ENCODE measurements around the gene ZCCHC13. TPM values are rescaled to one million over a fixed set of nuclear protein-coding genes. Genes with fewer than 3 reads are reported as not detected.

ZCCHC13 gene
- total and polyA plus RNA-seq, 9 of the 15 experiments (the other 6 are each of a cell fraction or from before 2014, with no cell fraction given), result not detected

- no peak for ATAC-seq
- H3K79me2 ChIP-seq (ENCODE audit: control insufficient read depth, insufficient read depth, low read length), result peaks cover 2% of the 10 kb centered on the region; the same call in 1 of the 3 replicates
- intact Hi-C loops (cut with micrococcal nuclease) (loop anchor here (10.0 kb wide), 1 partner anchor 63 kb away; no protein-coding TSS in a partner anchor), in situ Hi-C loops (cut with MboI) (no loop called here)
- 0 out of 2 replicates have a peak, but pooled peaks cover under 1% of the 10 kb centered on the region for H4K20me1 ChIP-seq (replicated peaks; ENCODE audit: control insufficient read depth, insufficient read depth, low read length)
- 23% methylated on average over 1 of the region's 4 CpGs for WGBS (ENCODE audit: insufficient coverage, low coverage, missing lambda C conversion rate)
- no peaks in the 10 kb centered on the region for H3K27me3 ChIP-seq (ENCODE audit: control insufficient read depth in 2 of 2, insufficient read depth in 2 of 2, low read length in 2 of 2)
- CTCF ChIA-PET (ENCODE audit: low intra/inter-chr PET ratio), result no interaction called here
- no peak for DNase-seq (ENCODE audit: extremely low read depth in 1 of 4, low spot score in 3 of 4)
- no peaks in the 10 kb centered on the region for H3K9me1 ChIP-seq (ENCODE audit: control insufficient read depth, insufficient read depth, low read length)
- H3K9me3 ChIP-seq (replicated peaks; ENCODE audit: control insufficient read depth, insufficient read depth, low read depth, low read length), result no peaks in the 10 kb centered on the region
- H3K4me1 ChIP-seq (replicated peaks in 1 of 2; ENCODE audit: control insufficient read depth in 2 of 2, insufficient read depth in 2 of 2, low read length in 2 of 2), result no peaks in the 10 kb centered on the region; a peak in 1 of 5 replicates
- no peak overlapping the region for H3K9ac ChIP-seq (ENCODE audit: insufficient read depth in 1 of 2, low read depth in 2 of 2, low read length in 2 of 2)
- no peak overlapping the region for H3K4me3 ChIP-seq
- POLR2A ChIA-PET, result no interaction called here
- no peak overlapping the region for H2AFZ ChIP-seq (ENCODE audit: low read depth, low read length)
- H3K27ac ChIP-seq (ENCODE audit: extremely low read depth, low read depth, low read length), result no peak overlapping the region
- TF ChIP-seq MYNN (IDR thresholded peaks at IDR 0.05) (no peak), MYNN (CRISPR knock-in tag; IDR thresholded peaks at IDR 0.05) (no peak), GABPA (tag; conservative IDR thresholded peaks at IDR 0.05; ENCODE audit: low read depth) (no peak), HDAC3 (IDR thresholded peaks at IDR 0.05; ENCODE audit: borderline replicate concordance, partially characterized antibody) (no peak), IFI16 (CRISPR knock-in tag; IDR thresholded peaks at IDR 0.05) (no peak), BDP1 (IDR thresholded peaks at IDR 0.05; ENCODE audit: insufficient read depth, insufficient read length) (no peak), ZNF449 (CRISPR knock-in tag; IDR thresholded peaks at IDR 0.05) (no peak)
- FAIRE-seq, result no peak
- no TSS peak for BruUV-seq (replicated peaks)
- H3K4me2 ChIP-seq (ENCODE audit: insufficient read depth, low read length), result no peak overlapping the region
- H3K36me3 ChIP-seq (ENCODE audit: control insufficient read depth, insufficient read depth, low read length), result no peaks in the 10 kb centered on the region
Measured at GRCh38 chrX:74297766-74298165, 6.2 kb upstream of the ZCCHC13 start.

All from K562 (cell line).